OCI-LY1 (cell line): ENCODE data around the gene TEDC1.

Experiments used
- H2AFZ ChIP-seq: fragments of 200-600 bp; sonication (generic), shearing (Covaris generic); 2 replicates; pipeline ENCODE4 v1.6.0; 2014; ENCODE audit warnings: antibody characterized with exemption, mild to moderate bottlenecking, low read length
- H3F3A ChIP-seq: fragments of 200-600 bp; sonication (generic), shearing (Covaris generic); 2 replicates; pipeline ENCODE4 v1.6.0; 2014; ENCODE audit warnings: mild to moderate bottlenecking, antibody characterized with exemption, low read length, moderate library complexity; ENCODE audit not compliant: insufficient read depth
- H3K27ac ChIP-seq: fragments of 200-600 bp; sonication (generic); 2 replicates; pipeline ENCODE4 v1.5.1; 2014; ENCODE audit warnings: low read length, mixed run types, mild to moderate bottlenecking, low read depth; ENCODE audit not compliant: poor library complexity, severe bottlenecking
- H3K27me3 ChIP-seq: fragments of 200-600 bp; sonication (generic); 2 replicates; pipeline ENCODE4 v1.6.0; 2014; ENCODE audit warnings: antibody characterized with exemption, mild to moderate bottlenecking, low read length, moderate library complexity; ENCODE audit not compliant: insufficient read depth
- H3K36me3 ChIP-seq: fragments of 200-600 bp; sonication (generic); 2 replicates; pipeline ENCODE4 v1.6.1; 2014; ENCODE audit warnings: mild to moderate bottlenecking, antibody characterized with exemption, low read length, moderate library complexity, mixed read lengths; ENCODE audit not compliant: insufficient read depth
- H3K4me1 ChIP-seq: fragments of 200-600 bp; sonication (generic); 2 replicates; pipeline ENCODE4 v1.5.1; 2014; ENCODE audit warnings: mild to moderate bottlenecking, low read length, moderate library complexity; ENCODE audit not compliant: insufficient read depth, severe bottlenecking
- H3K4me2 ChIP-seq: fragments of 200-600 bp; sonication (generic), shearing (Covaris generic); 2 replicates; pipeline ENCODE4 v1.6.1; 2014; ENCODE audit warnings: low read length
- H3K4me3 ChIP-seq: fragments of 200-600 bp; sonication (generic); 2 replicates; pipeline ENCODE4 v1.5.1; 2014; ENCODE audit warnings: low read length, low read depth, mild to moderate bottlenecking, mixed read lengths; ENCODE audit not compliant: poor library complexity, severe bottlenecking
- H3K79me2 ChIP-seq: fragments of 200-600 bp; shearing (Covaris generic); 2 replicates; pipeline ENCODE4 v1.6.1; 2016; ENCODE audit warnings: mixed run types, low read length, mixed read lengths; ENCODE audit not compliant: insufficient read depth
- H3K9ac ChIP-seq: fragments of 200-600 bp; sonication (generic), shearing (Covaris generic); 2 replicates; pipeline ENCODE4 v1.6.1; 2014; ENCODE audit warnings: mild to moderate bottlenecking, low read length, mixed read lengths
- H3K9me2 ChIP-seq: fragments of 200-600 bp; sonication (generic), shearing (Covaris generic); 2 replicates; pipeline ENCODE4 v1.6.1; 2014; ENCODE audit warnings: low read depth, mild to moderate bottlenecking, low read length, mixed read lengths
- H3K9me3 ChIP-seq: fragments of 200-600 bp; shearing (Covaris generic); 2 replicates; pipeline ENCODE4 v1.6.1; 2014; ENCODE audit warnings: low read length, mixed read lengths
- H4K20me1 ChIP-seq: fragments of 200-600 bp; sonication (generic), shearing (Covaris generic); 2 replicates; pipeline ENCODE4 v1.6.0; 2016; ENCODE audit warnings: mild to moderate bottlenecking, low read length; ENCODE audit not compliant: insufficient read depth
- CTCF ChIP-seq: fragments of 200-600 bp; sonication (generic), shearing (Covaris generic); IDR thresholded peaks from 2 replicates; pipeline ENCODE4 v1.5.1; 2017; ENCODE audit warnings: mild to moderate bottlenecking, antibody characterized with exemption, low read length, moderate library complexity, mixed read lengths
- EZH2 ChIP-seq: fragments of 200-600 bp; sonication (generic), shearing (Covaris generic); IDR thresholded peaks from 2 replicates; pipeline ENCODE4 v1.8.0; 2017; ENCODE audit warnings: borderline replicate concordance, mixed run types, mild to moderate bottlenecking, antibody characterized with exemption, low read length, moderate library complexity, mixed read lengths

TEDC1 gene

GRCh38 chr14:105492031-105492970 lies 1.3 kb downstream of the TEDC1 start:
- Histone ChIP-seq H3K9ac (peak overlapping the region; percentile 17; the same call in 1 of the 2 replicates), H3K9me3 (no peaks in the 10 kb centered on the region), H3K36me3 (no peaks in the 10 kb centered on the region; the same call in 1 of the 2 replicates), H3F3A (no peaks in the 10 kb centered on the region), H4K20me1 (no peaks in the 10 kb centered on the region), H3K9me2 (no peaks in the 10 kb centered on the region), H3K4me2 (peak overlapping the region; percentile 64), H3K4me1 (peaks cover 29% of the 10 kb centered on the region), H3K79me2 (no peaks in the 10 kb centered on the region), H3K4me3 (peak overlapping the region; percentile 85), H2AFZ (no peak overlapping the region), H3K27ac (no peak overlapping the region), H3K27me3 (no peaks in the 10 kb centered on the region)
- TF ChIP-seq CTCF, result no peak
- TF ChIP-seq EZH2, result no peak

- Histone ChIP-seq H3F3A (no peaks in the 10 kb centered on the region), H3K4me3 (no peak overlapping the region), H3K27ac (no peak overlapping the region), H3K4me2 (no peak overlapping the region), H3K9ac (no peak overlapping the region), H3K4me1 (peaks cover 21% of the 10 kb centered on the region), H3K79me2 (no peaks in the 10 kb centered on the region), H4K20me1 (no peaks in the 10 kb centered on the region), H3K9me3 (no peaks in the 10 kb centered on the region), H2AFZ (no peak overlapping the region), H3K9me2 (no peaks in the 10 kb centered on the region), H3K27me3 (no peaks in the 10 kb centered on the region), H3K36me3 (peaks cover under 1% of the 10 kb centered on the region; the same call in 1 of the 2 replicates)
- TF ChIP-seq EZH2, result no peak
- TF ChIP-seq CTCF, result peak; percentile 31; the same call in 1 of the 2 replicates
Measured at GRCh38 chr14:105492971-105493871, 2.2 kb downstream of the TEDC1 start.

- Histone ChIP-seq H3K36me3 (peaks cover 8% of the 10 kb centered on the region), H2AFZ (no peak overlapping the region), H4K20me1 (no peaks in the 10 kb centered on the region)
Measured at GRCh38 chr14:105493921-105494605, 3.0 kb downstream of the TEDC1 start.

More at GRCh38 chr14:105493921-105494605, 3.0 kb downstream of the TEDC1 start:
- H3K4me2 ChIP-seq, result no peak overlapping the region
- H3F3A ChIP-seq, result no peaks in the 10 kb centered on the region
- H3K4me3 ChIP-seq, result no peak overlapping the region
- no peak overlapping the region for H3K27ac ChIP-seq
- no peaks in the 10 kb centered on the region for H3K79me2 ChIP-seq
- H3K4me1 ChIP-seq, result peaks cover 13% of the 10 kb centered on the region
- no peaks in the 10 kb centered on the region for H3K9me3 ChIP-seq
- TF ChIP-seq EZH2 (no peak), CTCF (no peak)
- no peaks in the 10 kb centered on the region for H3K9me2 ChIP-seq
- no peak overlapping the region for H3K9ac ChIP-seq
- no peaks in the 10 kb centered on the region for H3K27me3 ChIP-seq
